Prostate gland (tissue), 2 donors: ENCODE results near the gene C9orf153.
"Not testable (repeated sequence)": the region's sequence is repeated elsewhere in the genome, so short reads cannot be mapped to it uniquely, and the experiment has no call there.

Experiments used
- POLR2AphosphoS5 ChIP-seq: sonication (generic); formaldehyde crosslinking; IDR thresholded peaks from one replicate; pipeline ENCODE4 v1.6.1; 2017; ENCODE audit warnings: antibody characterized with exemption
- TF ChIP-seq, protein P1 (sequence below), 4 experiments: fragments of 200-600 bp in 2 of 4; fragments of 450-650 bp in 2 of 4; sonication (generic) in 2 of 4; IDR thresholded peaks; 1 replicate in 3 of 4; 2 replicates in 1 of 4; pipeline ENCODE4 v1.5.1; 2016 to 2019; ENCODE audit warnings: antibody characterized with exemption in 4 of 4, mild to moderate bottlenecking in 2 of 4, moderate library complexity in 2 of 4

DNA sequence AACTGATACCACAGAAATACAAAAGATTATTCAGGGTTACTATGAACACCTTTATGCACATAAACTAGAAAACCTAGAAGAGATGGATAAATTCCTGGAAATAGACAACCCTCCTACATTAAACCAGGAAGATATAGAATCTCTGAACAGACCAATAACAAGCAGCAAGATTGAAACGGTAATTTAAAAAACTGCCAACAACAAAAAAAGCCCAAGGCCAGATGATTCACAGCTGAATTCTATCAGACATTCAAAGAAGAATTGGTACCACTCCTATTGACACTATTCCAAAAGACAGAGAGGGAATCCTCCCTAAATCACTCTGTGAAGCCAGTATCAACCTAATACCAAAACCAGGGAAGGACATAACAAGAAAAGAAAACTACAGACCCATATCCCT, 68.8 kb downstream of the C9orf153 start:
- TF ChIP-seq, protein P1, sequence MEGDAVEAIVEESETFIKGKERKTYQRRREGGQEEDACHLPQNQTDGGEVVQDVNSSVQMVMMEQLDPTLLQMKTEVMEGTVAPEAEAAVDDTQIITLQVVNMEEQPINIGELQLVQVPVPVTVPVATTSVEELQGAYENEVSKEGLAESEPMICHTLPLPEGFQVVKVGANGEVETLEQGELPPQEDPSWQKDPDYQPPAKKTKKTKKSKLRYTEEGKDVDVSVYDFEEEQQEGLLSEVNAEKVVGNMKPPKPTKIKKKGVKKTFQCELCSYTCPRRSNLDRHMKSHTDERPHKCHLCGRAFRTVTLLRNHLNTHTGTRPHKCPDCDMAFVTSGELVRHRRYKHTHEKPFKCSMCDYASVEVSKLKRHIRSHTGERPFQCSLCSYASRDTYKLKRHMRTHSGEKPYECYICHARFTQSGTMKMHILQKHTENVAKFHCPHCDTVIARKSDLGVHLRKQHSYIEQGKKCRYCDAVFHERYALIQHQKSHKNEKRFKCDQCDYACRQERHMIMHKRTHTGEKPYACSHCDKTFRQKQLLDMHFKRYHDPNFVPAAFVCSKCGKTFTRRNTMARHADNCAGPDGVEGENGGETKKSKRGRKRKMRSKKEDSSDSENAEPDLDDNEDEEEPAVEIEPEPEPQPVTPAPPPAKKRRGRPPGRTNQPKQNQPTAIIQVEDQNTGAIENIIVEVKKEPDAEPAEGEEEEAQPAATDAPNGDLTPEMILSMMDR (IDR thresholded peaks at IDR 0.05): not testable (repeated sequence)
- TF ChIP-seq POLR2AphosphoS5: not testable (repeated sequence)
